Limb (tissue), 2 donors: Measurements from ENCODE around the gene ZNF569.
"Not testable (repeated sequence)": the region's sequence is repeated elsewhere in the genome, so short reads cannot be mapped to it uniquely, and the experiment has no call there.

Source experiments
- DNase-seq, 2 donors: peaks; one replicate each; pipeline ENCODE4 v3.0.0-alpha.2; 2016; ENCODE audit errors: extremely low spot score in 2 of 2

ZNF569 gene

DNA sequence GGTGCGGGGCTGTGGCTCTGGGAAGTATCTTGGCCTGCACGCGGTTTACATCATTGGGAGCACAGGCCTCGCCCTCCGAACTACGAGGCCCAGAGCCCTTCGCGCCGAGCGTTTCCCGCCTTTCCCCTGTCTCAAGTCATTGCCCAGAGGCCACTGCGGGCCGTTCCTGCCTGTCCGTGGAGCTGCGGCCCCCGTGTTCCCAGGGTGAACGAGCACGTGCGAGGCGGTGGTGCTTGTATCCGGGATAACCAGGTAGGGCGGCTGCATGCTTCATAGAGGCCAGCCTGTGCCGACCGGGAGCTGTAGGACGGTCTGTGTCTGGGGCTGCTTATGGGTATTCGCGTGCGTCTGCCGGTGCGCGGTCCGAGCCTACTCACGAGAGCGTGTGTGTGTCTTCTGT is 63.8 kb downstream of the ZNF569 start:
- DNase-seq: no peak

- DNase-seq: no peak
Observed at GRCh38 chr19:37401078-37401477, 66.2 kb downstream of the ZNF569 start.

DNA sequence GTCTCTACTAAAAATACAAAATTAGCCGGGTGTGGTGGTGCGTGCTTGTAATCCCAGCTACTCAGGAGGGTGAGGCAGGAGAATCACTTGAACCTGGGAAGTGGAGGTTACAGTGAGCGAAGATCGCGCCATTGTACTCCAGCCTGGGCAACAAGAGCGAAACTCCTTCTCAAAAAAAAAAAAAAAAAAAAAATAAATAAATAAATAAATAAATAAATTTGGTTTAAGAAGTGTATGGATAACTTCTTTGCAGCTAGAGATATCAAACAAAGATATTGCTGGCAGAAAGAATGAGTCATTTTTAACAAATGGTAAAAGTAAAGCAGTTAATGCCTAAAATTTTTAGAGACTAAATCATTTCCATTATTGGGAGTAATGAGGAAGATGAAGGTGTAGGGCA is 75.8 kb downstream of the ZNF569 start:
- DNase-seq: not testable (repeated sequence)

GRCh38 chr19:37389234-37389633 is 78.0 kb downstream of the ZNF569 start:
- no peak for DNase-seq

- peak; percentile 97 to 98 for DNase-seq
Observed at GRCh38 chr19:37370880-37371661, 96.2 kb downstream of the ZNF569 start, which contains the start of gene ZNF527. TSS of gene ZNF527 (plus strand) at chr19:37371099. CDS start at chr19:37374199, 3,100 bp downstream.

DNA sequence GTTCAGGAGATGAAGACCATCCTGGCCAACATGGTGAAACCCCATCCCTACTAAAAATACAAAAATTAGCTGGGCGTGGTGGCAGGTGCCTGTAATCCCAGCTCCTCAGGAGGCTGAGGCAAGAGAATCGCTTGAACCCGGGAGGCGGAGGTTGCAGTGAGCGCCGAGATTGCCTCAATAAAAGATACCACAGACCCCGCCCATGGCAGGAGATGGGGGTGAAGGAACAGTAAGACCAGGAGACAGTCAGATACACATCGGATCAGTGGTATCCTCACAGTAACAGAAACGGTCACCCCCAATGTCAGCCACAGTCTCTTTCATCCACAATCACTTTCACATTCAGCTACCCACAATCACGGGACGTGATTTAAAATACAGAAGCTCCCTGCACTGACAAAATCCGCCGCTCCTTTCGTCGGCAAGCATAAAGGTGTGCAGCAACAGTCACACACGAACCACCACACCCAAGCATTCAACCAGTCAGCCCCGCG is 96.8 kb downstream of the ZNF569 start:
- DNase-seq: not testable (repeated sequence)

- DNase-seq: no peak
Observed at GRCh38 chr19:37362733-37363132, 104.5 kb downstream of the ZNF569 start.

- peak in 1 of 2 donors; percentile 2 for DNase-seq
Observed at GRCh38 chr19:37361994-37362393, 105.2 kb downstream of the ZNF569 start.
